GDM1 (cell line): ENCODE data around the gene GABBR1.

ENCODE experiments used
- DNase-seq: peaks from one replicate; lab custom pipeline; 2025; lab: John Stamatoyannopoulos, UW

GABBR1 gene

DNA sequence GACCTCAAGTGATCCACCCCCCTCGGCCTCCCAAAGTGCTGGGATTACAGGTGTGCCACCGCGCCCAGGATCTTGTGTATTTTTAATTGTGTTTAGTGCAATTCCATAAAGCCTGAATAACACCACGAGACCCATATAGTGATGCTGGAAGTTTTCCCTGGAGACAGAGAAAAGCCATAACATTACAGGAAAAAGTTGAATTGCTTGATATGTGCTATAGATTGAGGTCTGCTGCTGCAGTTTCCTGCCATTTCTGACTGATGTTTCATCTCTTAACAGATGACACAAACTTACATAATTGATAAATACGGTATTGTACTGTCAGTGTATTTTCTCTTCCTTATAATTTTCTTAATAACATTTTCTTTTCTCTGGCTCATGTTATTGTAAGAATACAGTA lies 66.1 kb downstream of the GABBR1 start:
- DNase-seq: no peak

DNA sequence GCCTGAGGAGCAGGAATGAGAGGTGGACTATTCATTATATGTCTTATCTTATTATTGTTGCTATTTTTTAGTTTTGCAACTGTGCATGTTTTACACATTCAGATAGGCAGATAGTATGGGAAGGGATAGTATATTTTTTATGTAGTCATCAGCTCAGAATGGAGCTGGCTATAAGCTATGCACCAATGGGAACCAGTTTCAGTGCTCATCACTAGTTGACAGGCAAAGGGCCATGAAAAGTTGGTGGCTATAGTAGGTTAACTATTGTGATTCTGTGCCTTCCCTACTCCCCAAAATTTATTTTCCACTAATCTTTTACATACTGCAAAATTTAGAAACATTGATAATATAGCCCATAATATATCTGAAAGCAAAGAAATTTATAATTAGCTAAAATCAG lies 68.1 kb downstream of the GABBR1 start:
- DNase-seq: no peak

DNA sequence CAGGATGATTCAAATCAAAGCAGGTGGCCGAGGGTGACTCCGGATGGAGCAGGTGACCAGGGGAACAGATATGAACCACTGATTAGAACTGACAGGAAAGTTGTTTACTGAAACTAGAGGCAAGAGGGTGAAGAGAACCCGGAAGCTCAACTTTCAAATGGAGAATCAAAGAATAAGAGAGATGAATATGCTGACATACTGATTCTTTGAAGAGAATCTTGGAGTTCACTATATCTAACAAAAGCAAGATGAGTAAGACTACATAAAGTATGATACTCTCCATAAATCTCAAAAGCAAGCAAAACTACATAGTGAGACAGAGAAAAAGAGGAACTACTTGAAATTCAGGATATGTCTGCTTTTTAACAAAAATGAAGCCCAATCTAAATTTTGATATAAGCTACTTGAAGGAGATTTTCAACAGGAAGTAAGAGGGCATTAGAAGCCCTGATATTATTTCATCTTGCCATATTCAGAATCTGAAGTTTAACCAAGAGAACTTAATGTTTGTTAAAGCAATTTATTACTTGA lies 69.5 kb downstream of the GABBR1 start:
- DNase-seq: no peak

DNA sequence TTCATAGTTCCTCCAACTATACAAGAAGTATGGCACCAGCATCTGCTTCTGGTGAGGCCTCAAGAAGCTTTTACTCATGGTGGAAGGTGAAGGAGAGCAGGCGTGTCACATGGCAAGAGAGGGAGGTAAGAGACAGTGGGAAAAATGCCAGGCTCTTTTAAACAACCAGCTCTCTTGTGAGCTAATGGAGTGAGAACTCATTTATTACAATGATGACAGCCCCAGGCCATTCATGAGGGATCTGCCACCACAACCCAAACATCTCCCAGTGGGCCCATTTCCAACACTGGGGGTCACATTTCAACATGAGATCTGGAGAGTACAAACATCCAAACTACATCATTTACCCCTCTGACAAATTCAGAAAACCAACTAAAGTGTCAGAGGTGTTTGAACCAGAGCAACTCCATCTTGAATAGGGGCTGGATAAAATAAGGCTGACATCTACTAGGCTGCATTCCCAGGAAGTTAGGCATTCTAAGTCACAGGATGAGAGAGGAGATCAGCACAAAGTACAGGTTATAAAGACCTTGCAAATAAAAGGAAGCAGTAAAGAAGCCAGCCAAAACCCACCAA lies 71.3 kb downstream of the GABBR1 start:
- DNase-seq: no peak

GRCh38 chr6:29561091-29561490 lies 71.9 kb downstream of the GABBR1 start:
- DNase-seq: no peak

GRCh38 chr6:29559524-29560287 lies 73.3 kb downstream of the GABBR1 start, which contains the start of gene UBD:
Gene UBD, minus strand, starts transcription at chr6:29559732. Its CDS starts 31 bp downstream, at chr6:29559701.
- DNase-seq: no peak

GRCh38 chr6:29558439-29559079 lies 74.4 kb downstream of the GABBR1 start:
- no peak for DNase-seq

DNA sequence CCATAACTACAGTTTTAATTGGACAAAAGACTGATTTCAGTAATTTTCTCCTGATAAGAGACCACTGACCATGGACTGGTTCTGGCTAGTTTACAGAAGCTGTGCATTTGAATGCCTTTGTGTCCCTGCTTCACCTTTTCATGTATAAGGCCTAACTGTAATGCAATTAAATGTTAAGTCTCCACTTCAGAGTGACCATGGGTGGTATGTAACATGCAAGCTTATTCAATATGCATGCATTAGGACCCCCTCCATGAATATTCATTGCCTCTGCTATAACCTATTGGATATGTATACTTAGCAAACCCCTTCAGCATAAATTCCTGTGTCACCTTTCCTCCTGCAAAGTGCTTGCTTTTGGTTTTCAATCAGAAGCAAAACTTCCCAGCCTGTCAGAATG lies 75.7 kb downstream of the GABBR1 start:
- no peak for DNase-seq

DNA sequence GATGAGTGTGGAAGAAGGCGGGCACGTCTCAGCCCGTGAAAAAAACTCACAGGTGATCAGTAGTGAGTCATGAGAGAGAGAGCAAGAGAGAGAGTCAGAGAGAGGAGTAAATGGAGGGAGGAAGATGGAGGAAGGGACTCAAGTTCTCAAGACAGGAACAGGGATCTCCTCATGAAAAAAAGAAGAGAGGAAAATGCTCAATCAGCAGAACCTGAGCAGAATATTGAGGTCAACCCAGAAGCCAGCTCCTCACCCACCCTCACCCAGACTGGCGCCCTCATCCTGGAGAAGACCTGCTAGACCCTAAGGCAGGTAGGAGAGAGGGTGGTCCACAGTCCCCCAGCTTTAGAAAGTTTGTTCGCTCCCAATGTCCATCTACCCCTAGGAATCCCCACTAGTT lies 78.2 kb downstream of the GABBR1 start:
- no peak for DNase-seq

DNA sequence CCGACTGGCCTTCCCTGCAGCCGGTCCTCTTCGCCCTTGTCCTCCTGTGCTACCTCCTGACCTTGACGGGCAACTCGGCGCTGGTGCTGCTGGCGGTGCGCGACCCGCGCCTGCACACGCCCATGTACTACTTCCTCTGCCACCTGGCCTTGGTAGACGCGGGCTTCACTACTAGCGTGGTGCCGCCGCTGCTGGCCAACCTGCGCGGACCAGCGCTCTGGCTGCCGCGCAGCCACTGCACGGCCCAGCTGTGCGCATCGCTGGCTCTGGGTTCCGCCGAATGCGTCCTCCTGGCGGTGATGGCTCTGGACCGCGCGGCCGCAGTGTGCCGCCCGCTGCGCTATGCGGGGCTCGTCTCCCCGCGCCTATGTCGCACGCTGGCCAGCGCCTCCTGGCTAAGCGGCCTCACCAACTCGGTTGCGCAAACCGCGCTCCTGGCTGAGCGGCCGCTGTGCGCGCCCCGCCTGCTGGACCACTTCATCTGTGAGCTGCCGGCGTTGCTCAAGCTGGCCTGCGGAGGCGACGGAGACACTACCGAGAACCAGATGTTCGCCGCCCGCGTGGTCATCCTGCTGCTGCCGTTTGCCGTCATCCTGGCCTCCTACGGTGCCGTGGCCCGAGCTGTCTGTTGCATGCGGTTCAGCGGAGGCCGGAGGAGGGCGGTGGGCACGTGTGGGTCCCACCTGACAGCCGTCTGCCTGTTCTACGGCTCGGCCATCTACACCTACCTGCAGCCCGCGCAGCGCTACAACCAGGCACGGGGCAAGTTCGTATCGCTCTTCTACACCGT lies 79.5 kb downstream of the GABBR1 start:
- no peak for DNase-seq

DNA sequence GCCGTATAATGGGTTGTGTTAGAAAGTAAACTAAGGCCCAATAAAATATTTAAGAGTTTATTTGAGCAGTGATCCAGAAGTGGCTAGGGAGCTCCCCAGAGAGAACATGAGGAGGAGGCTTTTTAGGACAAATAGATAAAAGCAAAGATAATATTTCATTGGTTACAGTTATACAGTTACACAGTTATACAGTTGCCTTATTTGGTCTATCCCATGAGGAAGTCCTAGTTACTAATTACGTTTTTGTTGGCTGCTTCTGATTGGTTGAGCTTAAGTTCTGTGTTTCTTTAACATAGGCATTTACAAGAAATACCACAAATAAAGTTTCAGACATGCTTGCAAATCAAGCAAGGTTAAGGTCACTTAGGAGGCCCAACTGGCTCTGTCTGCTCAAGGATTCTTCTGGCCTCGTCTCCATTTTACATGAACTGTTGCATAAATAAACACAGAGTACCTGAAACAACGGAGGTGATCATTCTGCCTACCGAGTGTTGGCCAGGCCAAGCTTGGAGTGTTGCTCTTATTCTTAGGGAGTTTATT lies 80.4 kb downstream of the GABBR1 start:
- DNase-seq: no peak

GRCh38 chr6:29547573-29547972 lies 85.4 kb downstream of the GABBR1 start:
- no peak for DNase-seq

GRCh38 chr6:29537714-29538403 lies 95.1 kb downstream of the GABBR1 start:
- DNase-seq: no peak

DNA sequence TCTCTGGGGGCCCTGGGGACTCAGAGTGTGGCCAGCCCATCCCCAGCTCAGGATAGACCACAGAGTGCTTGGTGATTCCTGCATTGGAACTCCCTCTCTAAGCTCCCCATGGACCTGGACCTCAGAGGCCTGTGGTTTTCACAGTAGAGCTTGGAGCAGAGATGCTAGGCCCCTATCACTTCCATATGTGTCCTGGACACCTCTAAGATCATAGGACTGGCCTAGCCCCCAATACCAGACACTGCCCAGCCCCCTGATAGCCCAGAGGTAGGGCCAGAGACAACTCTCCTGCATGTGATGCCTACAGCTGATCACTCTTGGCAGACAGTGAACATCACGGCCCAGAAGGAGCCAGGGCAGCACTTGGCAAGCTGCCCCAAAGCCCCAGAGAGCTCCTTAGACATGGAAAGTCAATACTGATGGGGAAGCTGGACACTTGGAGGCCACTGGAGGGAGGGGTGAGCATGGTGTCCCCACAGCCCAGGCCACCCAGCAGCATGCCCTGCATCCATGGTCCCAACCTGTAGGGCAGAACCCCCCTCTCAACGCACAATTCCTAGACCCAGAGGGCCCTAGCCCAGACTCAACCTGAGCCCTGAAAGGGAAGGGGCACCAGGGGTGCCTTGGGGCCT lies 100.5 kb downstream of the GABBR1 start:
- DNase-seq: no peak

DNA sequence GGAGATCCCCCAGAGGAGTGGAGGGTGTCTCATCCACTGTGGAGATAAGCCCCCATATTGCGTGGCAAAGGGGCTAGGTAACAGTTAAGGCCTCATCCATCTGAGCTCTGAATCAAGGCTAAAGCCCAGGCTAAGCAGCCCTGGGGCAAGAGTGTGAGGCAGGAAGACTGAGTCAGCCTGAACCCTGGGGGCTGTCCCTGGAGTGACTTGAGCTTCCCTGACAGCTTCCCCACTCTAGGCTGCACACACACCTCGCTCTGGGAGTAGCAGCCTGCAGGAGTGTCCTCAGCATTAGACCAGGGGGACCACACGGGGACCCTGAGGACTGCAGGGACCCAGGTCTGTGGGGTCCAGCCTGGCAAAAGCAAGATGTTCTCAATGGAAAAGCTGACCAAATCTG lies 101.3 kb downstream of the GABBR1 start:
- DNase-seq: no peak

- no peak for DNase-seq
These were observed 102.2 kb downstream of the GABBR1 start for GRCh38 chr6:29530671-29531310.

GRCh38 chr6:29529956-29530355 lies 103.0 kb downstream of the GABBR1 start:
- DNase-seq: no peak

- DNase-seq: no peak
These were observed 103.9 kb downstream of the GABBR1 start for GRCh38 chr6:29528988-29529560.

- no peak for DNase-seq
These were observed 104.6 kb downstream of the GABBR1 start for GRCh38 chr6:29528300-29528931.

GRCh38 chr6:29527564-29527963 lies 105.4 kb downstream of the GABBR1 start:
- no peak for DNase-seq
